Prostate gland (tissue), 2 donors: Measurements from ENCODE around the gene GIT2. TPM values are rescaled to one million over a fixed set of nuclear protein-coding genes. Genes with fewer than 3 reads are reported as not detected.
"Not testable (repeated sequence)": the region's sequence is repeated elsewhere in the genome, so short reads cannot be mapped to it uniquely, and the experiment has no call there.

ENCODE experiments used
- DNase-seq: peaks from one replicate; pipeline ENCODE4 v3.0.0-alpha.2; 2019; ENCODE audit warnings: low spot score
- H3K27ac ChIP-seq, 2 donors: fragments of 200-600 bp; sonication (generic); 2 replicates each; pipeline ENCODE4 v1.5.1; 2017 to 2019
- H3K27me3 ChIP-seq: fragments of 200-600 bp; sonication (generic); replicated peaks from 2 replicates; pipeline ENCODE4 v1.5.1; 2019; ENCODE audit not compliant: insufficient read depth
- H3K36me3 ChIP-seq, 2 donors: fragments of 200-600 bp; sonication (generic); 1 replicate in 1 of 2; 2 replicates in 1 of 2; pipeline versions ENCODE4 v1.5.1 to v1.8.1; 2017 to 2019
- H3K4me1 ChIP-seq: fragments of 200-600 bp; sonication (generic); replicated peaks from 2 replicates; pipeline ENCODE4 v1.5.1; 2019
- H3K4me3 ChIP-seq, 2 donors: fragments of 200-600 bp; sonication (generic); 2 replicates each; pipeline ENCODE4 v1.5.1; 2017 to 2019
- H3K9me3 ChIP-seq: fragments of 200-600 bp; sonication (generic); 2 replicates; pipeline ENCODE4 v1.5.1; 2017
- POLR2A ChIP-seq: fragments of 450-650 bp; IDR thresholded peaks from one replicate; pipeline ENCODE4 v1.6.1; 2016; ENCODE audit warnings: antibody characterized with exemption, mild to moderate bottlenecking
- POLR2AphosphoS5 ChIP-seq: sonication (generic); formaldehyde crosslinking; IDR thresholded peaks from one replicate; pipeline ENCODE4 v1.6.1; 2017; ENCODE audit warnings: antibody characterized with exemption
- WGBS: methylation state at CpG from one replicate; pipeline ENCODE4 v1.1.5; 2018; 5-methylcytosine and 5-hydroxymethylcytosine counted together
- intact Hi-C: fragments of 100-400 bp; cut with DNase I; formaldehyde crosslinking; loops from one replicate; pipeline ENCODE4 v1.14.2; 2022
- total RNA-seq, 2 donors: library from RNA; depleted of rRNA; stranded (reverse); fragments of >200 nt; gene quantifications; one replicate each; pipeline ENCODE4 v1.1.0, GENCODE V29; 2016
- TF ChIP-seq, protein P1 (sequence below), 4 experiments: fragments of 200-600 bp in 2 of 4; fragments of 450-650 bp in 2 of 4; sonication (generic) in 2 of 4; IDR thresholded peaks; 1 replicate in 3 of 4; 2 replicates in 1 of 4; pipeline ENCODE4 v1.5.1; 2016 to 2019; ENCODE audit warnings: antibody characterized with exemption in 4 of 4, mild to moderate bottlenecking in 2 of 4, moderate library complexity in 2 of 4

GIT2 gene
- total RNA-seq, 2 donors from 2014 or later, result 20.9 to 43.3 TPM

- Histone ChIP-seq H3K27ac (no peak overlapping the region), H3K36me3 (peaks cover 9 to 25% of the 10 kb centered on the region in 2 donors), H3K4me3 (no peak overlapping the region), H3K9me3 (no peaks in the 10 kb centered on the region), H3K27me3 (no peaks in the 10 kb centered on the region), H3K4me1 (no peaks in the 10 kb centered on the region)
- DNase-seq, result no peak
- TF ChIP-seq POLR2A, result no peak
- TF ChIP-seq, protein P1, sequence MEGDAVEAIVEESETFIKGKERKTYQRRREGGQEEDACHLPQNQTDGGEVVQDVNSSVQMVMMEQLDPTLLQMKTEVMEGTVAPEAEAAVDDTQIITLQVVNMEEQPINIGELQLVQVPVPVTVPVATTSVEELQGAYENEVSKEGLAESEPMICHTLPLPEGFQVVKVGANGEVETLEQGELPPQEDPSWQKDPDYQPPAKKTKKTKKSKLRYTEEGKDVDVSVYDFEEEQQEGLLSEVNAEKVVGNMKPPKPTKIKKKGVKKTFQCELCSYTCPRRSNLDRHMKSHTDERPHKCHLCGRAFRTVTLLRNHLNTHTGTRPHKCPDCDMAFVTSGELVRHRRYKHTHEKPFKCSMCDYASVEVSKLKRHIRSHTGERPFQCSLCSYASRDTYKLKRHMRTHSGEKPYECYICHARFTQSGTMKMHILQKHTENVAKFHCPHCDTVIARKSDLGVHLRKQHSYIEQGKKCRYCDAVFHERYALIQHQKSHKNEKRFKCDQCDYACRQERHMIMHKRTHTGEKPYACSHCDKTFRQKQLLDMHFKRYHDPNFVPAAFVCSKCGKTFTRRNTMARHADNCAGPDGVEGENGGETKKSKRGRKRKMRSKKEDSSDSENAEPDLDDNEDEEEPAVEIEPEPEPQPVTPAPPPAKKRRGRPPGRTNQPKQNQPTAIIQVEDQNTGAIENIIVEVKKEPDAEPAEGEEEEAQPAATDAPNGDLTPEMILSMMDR (IDR thresholded peaks at IDR 0.05), result no peak
- TF ChIP-seq POLR2AphosphoS5, result no peak
- intact Hi-C loops, result loop anchor here (5.0 kb wide), 1 partner anchor 94 kb away; the partner anchor contains the start of genes ANKRD13A and GIT2
- WGBS, result 80% methylated on average over 15 of the region's 15 CpGs
Observed at GRCh38 chr12:109902891-109903418, 93.2 kb downstream of the GIT2 start.

DNA sequence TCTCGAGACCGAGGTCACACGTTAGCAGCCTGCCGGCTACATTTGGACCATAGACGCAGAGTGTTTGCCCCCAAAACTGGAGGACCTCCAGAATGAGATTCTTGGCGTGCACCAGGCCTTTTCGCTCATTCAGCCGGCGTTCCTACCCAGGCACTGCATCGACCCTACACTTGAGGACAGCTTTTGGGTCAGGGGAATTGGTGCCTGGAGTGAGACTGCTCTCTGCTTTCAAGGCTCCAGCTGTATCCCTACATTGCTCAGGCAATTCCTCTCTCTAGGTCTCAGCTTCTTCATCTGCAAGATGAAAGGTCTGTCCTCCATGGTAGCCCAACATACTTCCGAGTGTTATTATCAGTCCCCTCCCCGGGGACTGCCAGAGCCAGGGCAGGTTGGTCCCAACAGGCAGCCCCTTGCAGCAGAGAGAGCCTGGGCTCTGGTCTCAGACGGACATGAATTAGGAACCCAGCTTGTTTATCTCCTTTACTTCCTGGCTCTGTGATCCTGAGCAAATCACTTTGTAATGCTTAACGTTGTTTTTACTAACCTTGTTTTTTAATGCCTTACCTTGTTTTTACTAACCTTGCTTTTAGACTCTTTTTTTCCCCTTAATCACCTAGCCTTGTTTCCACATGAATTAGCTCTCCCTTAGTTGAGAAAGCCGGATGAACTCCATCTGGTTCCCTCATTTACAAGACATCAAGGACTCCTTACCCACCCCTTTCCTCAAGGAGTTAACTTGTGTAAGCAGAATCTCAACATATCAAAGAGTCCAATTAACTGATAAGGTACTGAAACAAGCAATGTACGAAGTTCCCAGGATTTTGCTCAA is 95.2 kb downstream of the GIT2 start:
- intact Hi-C loops, result loop anchor here (5.0 kb wide), 1 partner anchor 96 kb away; the partner anchor contains the start of genes ANKRD13A and GIT2
- Histone ChIP-seq H3K9me3 (no peaks in the 10 kb centered on the region), H3K36me3 (peaks cover 9 to 20% of the 10 kb centered on the region in 2 donors), H3K27ac (peak overlapping the region in 1 of 2 donors; percentile 59), H3K27me3 (no peaks in the 10 kb centered on the region), H3K4me1 (no peaks in the 10 kb centered on the region), H3K4me3 (peak overlapping the region; percentile 78 to 80)
- no peak for DNase-seq
- 1% methylated on average over 16 of the region's 16 CpGs for WGBS
- no peak for TF ChIP-seq POLR2A
- TF ChIP-seq, protein P1 (IDR thresholded peaks at IDR 0.05), result no peak
- no peak for TF ChIP-seq POLR2AphosphoS5

DNA sequence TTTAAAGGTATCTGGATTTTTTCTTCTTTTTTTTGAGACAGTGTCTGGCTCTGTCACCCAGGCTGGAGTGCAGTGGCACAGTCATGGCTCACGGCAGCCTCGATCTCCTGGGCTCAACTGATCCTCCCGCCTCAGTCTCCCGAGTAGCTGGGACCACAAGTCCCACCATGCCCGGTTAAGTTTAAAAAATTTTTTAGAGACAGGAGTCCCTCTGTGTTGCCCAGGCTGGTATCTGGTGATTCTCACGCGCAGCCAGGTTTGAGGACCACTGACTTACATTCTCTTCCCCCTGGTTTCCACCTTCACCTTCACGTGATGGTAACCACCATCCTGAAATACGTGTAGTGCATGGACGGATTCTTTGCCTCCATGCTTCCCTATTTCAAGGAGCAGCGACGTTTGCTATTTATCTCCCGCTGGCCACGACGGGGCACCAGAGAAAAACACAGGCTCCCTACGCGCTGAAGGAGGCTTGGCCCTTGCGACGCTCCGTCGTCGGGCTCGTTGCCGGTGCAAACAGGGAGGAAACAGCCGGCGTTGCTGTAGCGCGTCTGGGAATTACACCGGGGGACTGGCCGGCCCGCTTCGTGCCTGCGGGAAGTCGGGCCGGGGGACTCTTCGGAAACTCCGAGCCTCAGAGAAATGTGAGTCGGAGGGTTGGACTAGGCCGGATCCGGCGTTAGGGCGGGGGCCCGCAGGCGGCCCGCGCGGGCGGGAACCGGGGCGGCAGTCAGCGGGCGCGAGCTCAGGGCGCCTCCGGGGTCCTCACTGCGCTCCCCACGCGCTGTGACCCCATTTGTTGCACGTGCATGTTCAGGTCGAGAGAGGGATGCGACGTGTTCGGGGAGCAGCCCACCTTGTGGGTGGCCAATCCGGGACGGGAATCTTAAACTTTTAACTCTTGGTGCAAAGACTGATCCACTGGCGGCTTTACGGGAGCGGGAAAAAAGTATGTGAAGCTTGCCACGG is 96.1 kb downstream of the GIT2 start, which contains the start of gene TCHP:
Gene TCHP, plus strand, starts transcription at position 492 of the 969 bp plus-strand sequence. CDS start 2,753 bp downstream, outside the sequence.
- H3K27me3 ChIP-seq, result no peaks in the 10 kb centered on the region
- H3K4me3 ChIP-seq, result peak within 1 kb of the TSS; percentile 78 to 80
- intact Hi-C loops, result loop anchor here (5.0 kb wide), 1 partner anchor 97 kb away; the partner anchor contains the start of genes ANKRD13A and GIT2
- DNase-seq, result peak; percentile 84
- TF ChIP-seq POLR2A (peak; percentile 17), POLR2AphosphoS5 (peak; percentile 96)
- TF ChIP-seq, protein P1 (IDR thresholded peaks at IDR 0.05), result peak in 3 of 4 experiments; percentile 33 to 65 (median 56)
- H3K36me3 ChIP-seq, result peaks cover 9 to 17% of the 10 kb centered on the region in 2 donors
- H3K4me1 ChIP-seq, result no peaks in the 10 kb centered on the region
- WGBS, result 1% methylated on average over 68 of the region's 69 CpGs
- no peaks in the 10 kb centered on the region for H3K9me3 ChIP-seq
- H3K27ac ChIP-seq, result peak within 1 kb of the TSS; percentile 59 to 74

DNA sequence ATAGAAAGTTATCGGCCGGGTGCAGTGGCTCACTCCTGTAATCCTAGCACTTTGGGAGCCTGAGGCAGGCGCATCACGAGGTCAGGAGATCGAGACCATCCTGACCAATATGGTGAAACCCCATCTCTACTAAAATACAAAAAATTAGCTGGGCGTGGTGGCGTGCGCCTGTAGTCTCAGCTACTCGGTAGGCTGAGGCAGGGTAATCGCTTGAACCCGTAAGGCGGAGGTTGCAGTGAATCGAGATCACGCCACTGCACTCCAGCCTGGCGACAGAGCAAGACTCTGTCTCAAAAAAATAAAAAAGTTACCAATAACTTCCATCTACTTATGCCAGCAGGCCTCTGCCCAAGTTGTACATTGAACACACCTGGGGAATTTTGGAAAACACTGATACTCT is 96.8 kb downstream of the GIT2 start:
- H3K9me3 ChIP-seq, intact Hi-C loops, H3K27me3 ChIP-seq, DNase-seq, H3K4me1 ChIP-seq: not testable (repeated sequence)
- H3K36me3 ChIP-seq, result peaks cover 5 to 11% of the 10 kb centered on the region in 2 donors
- H3K4me3 ChIP-seq, result peak overlapping the region in 1 of 2 donors; percentile 78
- WGBS, result 90% methylated on average over 15 of the region's 15 CpGs
- peak overlapping the region; percentile 59 to 74 for H3K27ac ChIP-seq
